Astrocyte of the cerebellum (primary cell): ENCODE measurements around the gene SHOX.

Source experiments
- DNase-seq: peaks from one replicate; pipeline ENCODE4 v3.0.0-alpha.2; 2011; ENCODE audit warnings: low read depth
- H3K4me3 ChIP-seq: 2 replicates; pipeline ENCODE4 v1.5.1; 2011; ENCODE audit warnings: mild to moderate bottlenecking, low read depth, low read length, moderate library complexity
- CTCF ChIP-seq: IDR thresholded peaks from 2 replicates; pipeline ENCODE4 v1.5.1; 2012; ENCODE audit warnings: low read length, low read depth, moderate library complexity, mild to moderate bottlenecking; ENCODE audit errors: missing control alignments
- in situ Hi-C: cut with HindIII; loops from 2 replicates; pipeline ENCODE4 v1.10.0; 2017; ENCODE audit warnings: low sequenced_read_pairs

Gene SHOX

GRCh38 chrX:630007-630611 is 482 bp upstream of the SHOX start:
- no peak overlapping the region for H3K4me3 ChIP-seq
- no peak for TF ChIP-seq CTCF
- DNase-seq = no peak
- in situ Hi-C loops = no loop called here

GRCh38 chrX:631802-632365 is 1.3 kb downstream of the SHOX start:
- in situ Hi-C loops = no loop called here
- H3K4me3 ChIP-seq = no peak overlapping the region
- no peak for DNase-seq
- no peak for TF ChIP-seq CTCF

- in situ Hi-C loops = no loop called here
- TF ChIP-seq CTCF = no peak
- no peak for DNase-seq
- H3K4me3 ChIP-seq = no peak overlapping the region
Observed at GRCh38 chrX:632366-633042, 1.9 kb downstream of the SHOX start.

GRCh38 chrX:633043-633984 is 2.7 kb downstream of the SHOX start:
- in situ Hi-C loops = no loop called here
- H3K4me3 ChIP-seq = no peak overlapping the region
- no peak for TF ChIP-seq CTCF
- DNase-seq = no peak

- DNase-seq = no peak
- in situ Hi-C loops = no loop called here
- no peak for TF ChIP-seq CTCF
- no peak overlapping the region for H3K4me3 ChIP-seq
Observed at GRCh38 chrX:633985-634958, 3.7 kb downstream of the SHOX start.
